GM19239 (cell line): ENCODE measurements around the gene RAB28.
"Not testable (repeated sequence)": the region's sequence is repeated elsewhere in the genome, so short reads cannot be mapped to it uniquely, and the experiment has no call there.

Experiments
- DNase-seq: peaks from one replicate; pipeline ENCODE4 v3.0.0; 2011; ENCODE audit warnings: low spot score; ENCODE audit not compliant: insufficient read length
- FAIRE-seq: peaks from 2 replicates; lab custom pipeline; 2011; peaks lifted over from hg19 to GRCh38; lab: Jason Lieb, UNC

The RAB28 gene

DNA sequence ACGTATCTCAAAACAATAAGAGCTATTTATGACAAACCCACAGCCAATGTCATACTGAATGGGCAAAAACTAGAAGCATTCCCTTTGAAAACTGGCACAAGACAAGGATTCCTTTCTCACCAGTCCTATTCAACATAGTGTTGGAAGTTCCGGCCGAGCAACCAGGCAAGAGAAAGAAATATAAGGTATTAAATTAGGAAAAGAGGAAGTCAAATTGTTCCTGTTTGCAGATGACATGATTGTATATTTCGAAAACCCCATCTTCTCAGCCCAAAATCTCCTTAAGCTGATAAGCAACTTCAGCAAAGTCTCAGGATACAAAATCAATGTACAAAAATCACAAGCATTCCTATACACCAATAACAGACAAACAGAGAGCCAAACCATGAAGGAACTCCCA lies 94.2 kb downstream of the RAB28 start:
- FAIRE-seq, DNase-seq: not testable (repeated sequence)

- no peak for DNase-seq
- FAIRE-seq: no peak
Observed at GRCh38 chr4:13386405-13387107, 97.6 kb downstream of the RAB28 start.

GRCh38 chr4:13384055-13384454 lies 100.1 kb downstream of the RAB28 start:
- DNase-seq: no peak
- FAIRE-seq: no peak

- peak; percentile 51 for FAIRE-seq
Observed at GRCh38 chr4:13378973-13379759, 105.0 kb downstream of the RAB28 start.

GRCh38 chr4:13371048-13371447 lies 113.1 kb downstream of the RAB28 start:
- no peak for DNase-seq
- no peak for FAIRE-seq

More at GRCh38 chr4:13378973-13379759, 105.0 kb downstream of the RAB28 start:
- DNase-seq: peak; percentile 2

DNA sequence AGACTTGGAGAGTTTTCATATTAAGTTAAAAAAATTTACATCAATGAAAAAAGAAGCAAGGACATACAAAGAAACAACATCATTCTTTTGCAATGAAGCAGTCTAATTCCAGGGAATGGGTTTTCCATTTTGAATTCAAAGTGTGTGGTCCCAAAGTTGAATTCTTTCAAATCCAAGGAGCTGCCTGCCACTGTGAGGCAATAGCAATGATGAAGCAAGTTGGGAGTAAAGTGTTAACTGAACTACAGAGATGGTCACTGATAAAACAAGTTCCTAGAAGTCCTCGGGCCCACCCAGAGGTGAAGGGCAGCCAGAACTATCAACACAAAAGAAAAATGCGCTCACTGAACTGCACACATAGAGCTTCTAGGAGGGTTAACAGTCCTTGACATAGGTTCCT lies 115.9 kb downstream of the RAB28 start:
- FAIRE-seq: no peak
- DNase-seq: no peak

- DNase-seq (no peak), FAIRE-seq (no peak)
Observed at GRCh38 chr4:13367691-13368090, 116.4 kb downstream of the RAB28 start.

GRCh38 chr4:13367244-13367643 lies 116.9 kb downstream of the RAB28 start:
- FAIRE-seq (no peak), DNase-seq (no peak)

DNA sequence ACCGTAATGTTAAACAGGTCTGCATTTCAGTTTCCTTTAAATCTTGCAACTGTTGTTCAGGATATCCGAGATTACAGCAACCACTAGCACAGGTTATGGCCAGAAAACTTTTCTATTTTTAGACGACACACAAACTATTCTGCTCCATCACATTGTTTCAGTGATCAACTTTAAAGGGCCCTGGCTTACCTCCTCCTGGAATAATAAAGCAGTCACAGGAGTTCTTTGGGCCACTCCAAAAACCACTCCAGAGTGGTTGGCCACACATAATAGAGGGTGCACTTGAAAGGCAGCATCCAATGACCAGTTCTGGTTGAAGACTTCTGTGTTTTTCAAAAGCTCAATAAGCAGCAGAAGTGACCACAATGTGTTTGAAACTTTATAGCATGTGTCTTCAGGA lies 118.9 kb downstream of the RAB28 start:
- FAIRE-seq (no peak), DNase-seq (no peak)

GRCh38 chr4:13364653-13365052 lies 119.5 kb downstream of the RAB28 start:
- no peak for DNase-seq
- FAIRE-seq: no peak

DNA sequence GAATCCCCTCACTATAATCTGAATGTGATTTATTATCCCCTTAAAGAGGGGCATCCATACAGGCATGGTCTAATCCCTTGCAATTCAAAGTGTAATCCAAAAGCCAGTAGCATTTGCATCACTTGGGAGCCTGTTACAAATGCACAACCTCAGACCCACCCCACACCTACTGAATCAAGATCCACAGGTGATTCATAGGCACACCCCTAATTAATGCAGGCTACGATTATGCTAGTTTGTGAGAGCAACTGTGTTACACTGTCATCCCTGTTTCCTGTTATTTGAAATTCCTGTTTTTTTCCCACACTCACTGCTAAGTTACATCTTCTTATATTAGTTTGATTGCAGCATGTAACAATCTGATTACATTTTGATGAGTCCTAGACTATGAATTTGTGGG lies 120.0 kb downstream of the RAB28 start:
- no peak for DNase-seq
- no peak for FAIRE-seq

GRCh38 chr4:13359809-13360208 lies 124.3 kb downstream of the RAB28 start:
- no peak for DNase-seq
- FAIRE-seq: no peak

DNA sequence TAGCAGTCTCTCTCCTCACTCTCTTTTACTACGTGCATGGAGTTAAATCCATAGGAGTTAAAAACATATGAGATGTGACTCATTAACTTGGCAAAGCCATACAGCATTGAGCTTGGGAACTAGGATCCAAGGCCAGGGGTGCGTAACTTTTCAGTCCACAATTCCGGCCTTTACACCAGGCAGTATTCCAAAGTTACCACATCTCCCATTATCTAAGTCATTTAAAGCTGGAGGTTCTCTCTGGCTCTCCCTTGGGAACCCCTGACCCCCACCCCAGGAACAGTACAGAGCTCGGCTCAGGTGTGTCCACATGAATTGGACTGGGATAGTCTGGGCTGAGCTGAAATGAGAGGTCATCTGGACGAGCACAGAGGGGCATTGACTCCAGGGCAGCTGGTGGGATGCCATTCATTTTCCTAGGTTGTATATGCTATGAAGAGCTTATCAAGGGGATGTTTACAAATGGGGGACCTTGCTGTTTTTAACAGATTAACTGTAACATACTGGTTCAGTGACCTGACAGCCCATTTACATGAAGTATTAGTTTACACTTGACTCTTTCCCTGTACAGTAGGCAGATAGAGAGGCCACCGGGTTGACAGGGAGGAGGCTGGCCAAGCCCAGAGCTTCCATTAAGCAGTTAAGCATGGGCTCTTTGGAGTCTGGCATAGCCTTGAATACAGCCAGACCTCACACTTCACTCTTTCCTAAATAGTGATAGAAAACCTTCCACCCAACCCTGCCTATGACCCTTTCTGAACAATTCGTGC lies 128.8 kb downstream of the RAB28 start:
- DNase-seq: no peak
- FAIRE-seq: no peak

- no peak for DNase-seq
- FAIRE-seq: no peak
Observed at GRCh38 chr4:13349096-13349495, 135.0 kb downstream of the RAB28 start.

- FAIRE-seq: no peak
Observed at GRCh38 chr4:13348216-13348615, 135.9 kb downstream of the RAB28 start.

GRCh38 chr4:13347517-13348125 lies 136.5 kb downstream of the RAB28 start:
- no peak for DNase-seq
- FAIRE-seq: no peak

More at GRCh38 chr4:13348216-13348615, 135.9 kb downstream of the RAB28 start:
- DNase-seq: no peak

- DNase-seq (no peak), FAIRE-seq (no peak)
Observed at GRCh38 chr4:13344216-13344615, 139.9 kb downstream of the RAB28 start.

DNA sequence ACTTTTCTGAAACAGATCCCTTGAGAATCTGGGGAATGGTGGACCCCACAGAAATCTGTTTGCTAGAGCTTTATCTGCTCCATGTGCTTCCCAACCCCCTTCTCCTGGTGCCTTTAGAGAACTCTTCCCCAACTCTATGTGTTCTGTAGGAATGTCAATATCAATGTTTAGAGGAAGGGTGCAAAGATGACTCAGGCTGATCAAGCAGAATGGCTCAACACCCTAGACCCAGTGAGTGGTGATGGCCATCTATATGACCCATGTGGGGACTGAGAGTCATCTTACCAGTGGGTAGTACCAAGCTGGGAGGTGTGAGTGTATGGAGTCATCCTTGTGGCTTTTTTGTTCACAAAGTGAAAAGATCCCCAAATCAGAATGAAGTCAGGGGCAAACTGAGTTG lies 143.5 kb downstream of the RAB28 start:
- DNase-seq (no peak), FAIRE-seq (no peak)

DNA sequence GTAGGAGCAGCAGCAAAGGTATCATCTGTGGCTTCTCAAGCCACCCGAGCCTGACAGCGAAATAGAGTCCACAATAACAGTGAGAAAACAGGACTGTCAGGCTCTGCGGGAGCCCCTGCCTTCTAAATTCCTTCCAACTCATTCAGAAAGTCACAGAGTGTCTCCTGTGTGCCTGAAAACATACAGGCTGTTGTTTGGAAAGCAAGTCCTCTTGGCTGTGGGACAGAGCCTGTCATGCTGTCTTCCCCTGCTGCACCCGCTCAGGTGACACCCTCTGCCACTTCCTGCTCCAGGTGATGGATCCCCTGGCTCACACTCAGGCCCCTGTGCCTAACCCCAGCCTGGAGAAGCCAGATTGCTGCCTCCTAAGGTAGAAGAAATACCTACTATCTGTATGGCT lies 152.3 kb downstream of the RAB28 start:
- DNase-seq (no peak), FAIRE-seq (no peak)

GRCh38 chr4:13329963-13330362 lies 154.2 kb downstream of the RAB28 start:
- DNase-seq: no peak

More at GRCh38 chr4:13329963-13330362, 154.2 kb downstream of the RAB28 start:
- no peak for FAIRE-seq
